Endothelial cell of umbilical vein (primary cell): ENCODE results near the gene MTPN. TPM values are rescaled to one million over a fixed set of nuclear protein-coding genes. Genes with fewer than 3 reads are reported as not detected.

ENCODE experiments used
- BruUV-seq: library from RNA; stranded (reverse); fragments of 400-500 nt; replicated peaks from 2 replicates; lab custom pipeline; 2021; lab: Mats Ljungman, UMichigan
- CTCF ChIA-PET: fragments of 300-600, 350-600 bp; sonication (Branson Sonifier 250); formaldehyde crosslinking; loops from one replicate; lab custom pipeline; 2021; ENCODE audit warnings: antibody characterized with exemption, inconsistent platforms; lab: Charles Lee
- POLR2A ChIA-PET: fragments of 300-600, 350-600 bp; sonication (Branson Sonifier 250); formaldehyde crosslinking; loops from one replicate; lab custom pipeline; 2021; ENCODE audit warnings: antibody characterized with exemption, inconsistent platforms; lab: Charles Lee
- DNase-seq: peaks from one replicate; pipeline ENCODE4 v3.0.0-alpha.2; 2011; ENCODE audit warnings: low read depth, low spot score
- FAIRE-seq: peaks from 2 replicates; lab custom pipeline; 2011; peaks lifted over from hg19 to GRCh38; lab: Jason Lieb, UNC
- H2AFZ ChIP-seq: 2 replicates; pipeline ENCODE4 v1.6.0; 2012; ENCODE audit warnings: low read depth, low read length, control low read depth, inconsistent platforms
- H3K27ac ChIP-seq: 2 replicates; pipeline ENCODE4 v1.5.1; 2011; ENCODE audit warnings: low read depth, mild to moderate bottlenecking, control low read depth, low read length, moderate library complexity; ENCODE audit not compliant: insufficient read depth
- H3K27me3 ChIP-seq, 2 experiments: 2 replicates each; pipeline versions ENCODE4 v1.6.0 to v1.6.1; 2011; ENCODE audit warnings: low read length in 2 of 2, mixed read lengths in 1 of 2; ENCODE audit not compliant: control insufficient read depth in 2 of 2, insufficient read depth in 2 of 2
- H3K36me3 ChIP-seq, 2 experiments: 2 replicates in 1 of 2; 3 replicates in 1 of 2; pipeline ENCODE4 v1.5.1; 2011; ENCODE audit warnings: low read length in 2 of 2, mild to moderate bottlenecking in 1 of 2, moderate library complexity in 1 of 2; ENCODE audit not compliant: control insufficient read depth in 2 of 2, insufficient read depth in 2 of 2; ENCODE audit errors: extremely low read depth in 1 of 2
- H3K4me1 ChIP-seq: 3 replicates; pipeline ENCODE4 v1.5.1; 2011; ENCODE audit warnings: mild to moderate bottlenecking, low read length; ENCODE audit not compliant: control insufficient read depth, insufficient read depth; ENCODE audit errors: extremely low read depth
- H3K4me2 ChIP-seq: 2 replicates; pipeline ENCODE4 v1.6.1; 2011; ENCODE audit warnings: low read length, control low read depth, mixed read lengths; ENCODE audit not compliant: insufficient read depth
- H3K4me3 ChIP-seq, 3 experiments: fragments of 200-600 bp in 1 of 3; sonication (generic), shearing (Covaris generic) in 1 of 3; replicated peaks in 1 of 3; 2 replicates each; pipeline ENCODE4 v1.5.1; 2011 to 2016; ENCODE audit warnings: control low read depth in 3 of 3, low read length in 3 of 3, mild to moderate bottlenecking in 2 of 3, inconsistent platforms in 1 of 3, low read depth in 1 of 3, moderate library complexity in 1 of 3; ENCODE audit not compliant: insufficient read depth in 1 of 3
- H3K79me2 ChIP-seq: 2 replicates; pipeline ENCODE4 v1.6.0; 2012; ENCODE audit warnings: low read length, inconsistent platforms; ENCODE audit not compliant: control insufficient read depth, insufficient read depth
- H3K9ac ChIP-seq: replicated peaks from 2 replicates; pipeline ENCODE3; 2011; ENCODE audit warnings: low read length, control low read depth; ENCODE audit not compliant: insufficient read depth; ENCODE audit errors: extremely low read depth
- H3K9me1 ChIP-seq: replicated peaks from 3 replicates; pipeline ENCODE4 v1.6.0; 2011; ENCODE audit warnings: mild to moderate bottlenecking, low read length; ENCODE audit not compliant: control insufficient read depth, insufficient read depth; ENCODE audit errors: extremely low read depth
- H3K9me3 ChIP-seq: replicated peaks from 2 replicates; pipeline ENCODE4 v1.5.1; 2012; ENCODE audit warnings: low read length, inconsistent platforms; ENCODE audit not compliant: control insufficient read depth, insufficient read depth
- H4K20me1 ChIP-seq: replicated peaks from 2 replicates; pipeline ENCODE3; 2011; ENCODE audit warnings: mild to moderate bottlenecking, low read length; ENCODE audit not compliant: control insufficient read depth, insufficient read depth; ENCODE audit errors: extremely low read depth
- EZH2 ChIP-seq: IDR thresholded peaks from 2 replicates; pipeline ENCODE4 v1.6.1; 2012; ENCODE audit warnings: borderline replicate concordance, low read depth, mild to moderate bottlenecking, moderate library complexity, low read length, inconsistent platforms; ENCODE audit not compliant: severe bottlenecking
- FOS ChIP-seq: IDR thresholded peaks from 2 replicates; pipeline ENCODE4 v1.6.1; 2011; ENCODE audit warnings: mild to moderate bottlenecking, low read length, moderate library complexity, borderline replicate concordance; ENCODE audit not compliant: insufficient read depth
- GATA2 ChIP-seq: IDR thresholded peaks from 2 replicates; pipeline ENCODE4 v1.7.0; 2011; ENCODE audit warnings: low read depth, mild to moderate bottlenecking, moderate library complexity, mixed read lengths, low read length; ENCODE audit not compliant: insufficient read length, insufficient read depth
- JUN ChIP-seq: IDR thresholded peaks from 2 replicates; pipeline ENCODE4 v1.6.1; 2011; ENCODE audit warnings: borderline replicate concordance, low read depth; ENCODE audit not compliant: insufficient read length, insufficient read depth
- MYC ChIP-seq: IDR thresholded peaks from one replicate; pipeline ENCODE4 v1.6.1; 2011; ENCODE audit warnings: mild to moderate bottlenecking, low read depth, low read length
- POLR2A ChIP-seq: IDR thresholded peaks from 2 replicates; pipeline ENCODE4 v1.6.1; 2012; ENCODE audit warnings: low read depth, mild to moderate bottlenecking, control low read depth, low read length
- POLR2AphosphoS5 ChIP-seq: IDR thresholded peaks from 2 replicates; pipeline ENCODE4 v1.6.1; 2012; ENCODE audit warnings: low read depth, mild to moderate bottlenecking, control low read depth, low read length, moderate library complexity; ENCODE audit not compliant: insufficient read depth
- dilution Hi-C: fragments of 300-500 bp; cut with MboI; formaldehyde crosslinking; loops from one replicate; pipeline ENCODE4 v1.15.0; 2019; ENCODE audit warnings: low sequenced_read_pairs; ENCODE audit not compliant: extremely low pct_ligation_motif_present
- intact Hi-C: fragments of 100-400 bp; cut with micrococcal nuclease; formaldehyde crosslinking; loops from one replicate; pipeline ENCODE4 v1.10.0; 2022
- polyA plus RNA-seq, 4 experiments: library from polyadenylated mRNA; depleted of rRNA in 3 of 4; stranded (reverse) in 3 of 4; unstranded in 1 of 4; fragments of >200 nt; gene quantifications; 2 replicates each; pipeline versions ENCODE4 v1.2.1 to v1.2.3, GENCODE V29; 2011 to 2012; ENCODE audit warnings: missing spikeins in 1 of 4
- total RNA-seq: library from RNA; stranded (reverse); gene quantifications from 2 replicates; pipeline ENCODE4 v1.2.3, GENCODE V29; 2021
- TF ChIP-seq, protein P1 (sequence below), 2 donors: IDR thresholded peaks; 1 replicate in 1 of 2; 2 replicates in 1 of 2; pipeline ENCODE4 v1.5.1; 2011; ENCODE audit warnings: low read length in 2 of 2, mild to moderate bottlenecking in 2 of 2, moderate library complexity in 2 of 2, control low read depth in 1 of 2, inconsistent platforms in 1 of 2, low read depth in 1 of 2; ENCODE audit not compliant: insufficient read depth in 1 of 2; ENCODE audit errors: extremely low read depth in 1 of 2
- TF ChIP-seq, protein P2 (sequence below): IDR thresholded peaks from 2 replicates; pipeline ENCODE4 v1.6.1; 2011; ENCODE audit not compliant: insufficient read depth, insufficient read length

The MTPN gene
- total and polyA plus RNA-seq, 2 donors (not counting 3 experiments of a cell fraction or from before 2014, with no cell fraction given): 58.1 to 174 TPM

DNA sequence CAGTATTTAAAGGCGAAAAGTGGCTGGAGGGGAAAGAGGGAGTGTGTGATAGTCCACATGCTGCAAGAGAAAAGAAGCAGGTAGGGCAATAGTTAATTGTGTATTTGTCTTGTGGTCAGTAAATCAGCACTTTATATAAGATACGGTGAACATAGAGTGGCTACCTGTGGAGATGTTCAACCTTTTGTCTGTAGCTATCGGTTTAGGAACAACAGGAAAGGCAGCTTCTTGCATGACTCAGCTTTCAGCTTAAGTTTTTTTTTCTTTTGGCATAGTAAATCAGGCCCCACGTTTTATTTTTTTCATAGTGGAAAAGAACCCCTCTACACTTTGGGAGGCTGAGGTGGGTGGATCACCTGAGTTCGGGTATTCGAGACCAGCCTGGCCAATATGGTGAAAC, 14.2 kb upstream of the MTPN start:
- peak overlapping the region; percentile 3 for H2AFZ ChIP-seq
- ChIA-PET POLR2A (no interaction called here), CTCF (interaction anchor here (0.9 to 1.7 kb wide), 2 partner anchors 9 kb away, joined by 3 to 6 read pairs; no protein-coding TSS in a partner anchor)
- H3K9me1 ChIP-seq: no peaks in the 10 kb centered on the region
- H4K20me1 ChIP-seq: no peaks in the 10 kb centered on the region
- FAIRE-seq: no peak
- H3K27me3 ChIP-seq: peaks cover 0 to 2% of the 10 kb centered on the region in 2 experiments
- no peaks in the 10 kb centered on the region for H3K9me3 ChIP-seq
- H3K4me1 ChIP-seq: no peaks in the 10 kb centered on the region
- H3K27ac ChIP-seq: no peak overlapping the region
- DNase-seq: peak; percentile 8
- no peak for TF ChIP-seq EZH2
- peak; percentile 17 for TF ChIP-seq FOS
- TF ChIP-seq, protein P1, sequence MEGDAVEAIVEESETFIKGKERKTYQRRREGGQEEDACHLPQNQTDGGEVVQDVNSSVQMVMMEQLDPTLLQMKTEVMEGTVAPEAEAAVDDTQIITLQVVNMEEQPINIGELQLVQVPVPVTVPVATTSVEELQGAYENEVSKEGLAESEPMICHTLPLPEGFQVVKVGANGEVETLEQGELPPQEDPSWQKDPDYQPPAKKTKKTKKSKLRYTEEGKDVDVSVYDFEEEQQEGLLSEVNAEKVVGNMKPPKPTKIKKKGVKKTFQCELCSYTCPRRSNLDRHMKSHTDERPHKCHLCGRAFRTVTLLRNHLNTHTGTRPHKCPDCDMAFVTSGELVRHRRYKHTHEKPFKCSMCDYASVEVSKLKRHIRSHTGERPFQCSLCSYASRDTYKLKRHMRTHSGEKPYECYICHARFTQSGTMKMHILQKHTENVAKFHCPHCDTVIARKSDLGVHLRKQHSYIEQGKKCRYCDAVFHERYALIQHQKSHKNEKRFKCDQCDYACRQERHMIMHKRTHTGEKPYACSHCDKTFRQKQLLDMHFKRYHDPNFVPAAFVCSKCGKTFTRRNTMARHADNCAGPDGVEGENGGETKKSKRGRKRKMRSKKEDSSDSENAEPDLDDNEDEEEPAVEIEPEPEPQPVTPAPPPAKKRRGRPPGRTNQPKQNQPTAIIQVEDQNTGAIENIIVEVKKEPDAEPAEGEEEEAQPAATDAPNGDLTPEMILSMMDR (IDR thresholded peaks at IDR 0.05; ENCODE audit: extremely low read depth in 1 of 2, insufficient read depth in 1 of 2, low read depth in 1 of 2, low read length in 2 of 2): no peak
- no peak overlapping the region for H3K4me3 ChIP-seq
- dilution Hi-C loops (no loop called here), intact Hi-C loops (no loop called here)
- no peak overlapping the region for H3K4me2 ChIP-seq
- no peaks in the 10 kb centered on the region for H3K36me3 ChIP-seq
- H3K9ac ChIP-seq: no peak overlapping the region
- BruUV-seq: no TSS peak
- H3K79me2 ChIP-seq: no peaks in the 10 kb centered on the region

DNA sequence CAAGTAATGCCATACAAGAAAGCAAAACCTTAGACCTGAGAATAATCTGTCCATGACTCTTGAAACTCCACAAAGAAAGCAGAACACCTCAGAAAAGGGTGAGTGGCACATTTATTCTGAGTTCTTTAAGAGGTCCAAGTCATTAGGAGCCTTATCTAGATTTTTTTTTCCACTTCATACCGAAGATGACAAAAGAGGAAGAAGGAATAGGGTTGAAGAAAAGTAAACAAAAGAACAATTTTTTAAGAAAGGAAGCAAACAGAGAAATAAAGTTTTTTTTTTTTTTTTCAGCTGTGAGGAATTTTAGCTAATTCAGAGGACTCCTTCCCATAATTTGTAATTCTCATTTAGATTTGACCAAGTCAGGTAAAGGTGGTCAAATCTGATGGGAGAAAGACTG, 13.1 kb upstream of the MTPN start:
- dilution Hi-C loops (no loop called here), intact Hi-C loops (no loop called here)
- no TSS peak for BruUV-seq
- Histone ChIP-seq H3K9me1 (no peaks in the 10 kb centered on the region), H3K27ac (no peak overlapping the region), H2AFZ (no peak overlapping the region), H3K27me3 (no peaks in the 10 kb centered on the region), H3K9me3 (no peaks in the 10 kb centered on the region), H3K36me3 (no peaks in the 10 kb centered on the region), H3K79me2 (no peaks in the 10 kb centered on the region), H4K20me1 (no peaks in the 10 kb centered on the region), H3K4me2 (no peak overlapping the region), H3K4me1 (no peaks in the 10 kb centered on the region), H3K4me3 (no peak overlapping the region), H3K9ac (no peak overlapping the region)
- CTCF ChIA-PET: interaction anchor here (1.7 kb wide), 1 partner anchor 10 kb away, joined by 6 read pairs; no protein-coding TSS in a partner anchor
- TF ChIP-seq, protein P2, sequence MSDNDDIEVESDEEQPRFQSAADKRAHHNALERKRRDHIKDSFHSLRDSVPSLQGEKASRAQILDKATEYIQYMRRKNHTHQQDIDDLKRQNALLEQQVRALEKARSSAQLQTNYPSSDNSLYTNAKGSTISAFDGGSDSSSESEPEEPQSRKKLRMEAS: no peak
- TF ChIP-seq EZH2 (no peak), JUN (no peak), POLR2A (no peak), GATA2 (no peak), POLR2AphosphoS5 (no peak), FOS (no peak), MYC (no peak)
- TF ChIP-seq, protein P1 (IDR thresholded peaks at IDR 0.05; ENCODE audit: extremely low read depth in 1 of 2, insufficient read depth in 1 of 2, low read depth in 1 of 2, low read length in 2 of 2): no peak
- DNase-seq (no peak), FAIRE-seq (no peak)
- POLR2A ChIA-PET: no interaction called here
